ENCODE results near the gene TAF4.

DNA sequence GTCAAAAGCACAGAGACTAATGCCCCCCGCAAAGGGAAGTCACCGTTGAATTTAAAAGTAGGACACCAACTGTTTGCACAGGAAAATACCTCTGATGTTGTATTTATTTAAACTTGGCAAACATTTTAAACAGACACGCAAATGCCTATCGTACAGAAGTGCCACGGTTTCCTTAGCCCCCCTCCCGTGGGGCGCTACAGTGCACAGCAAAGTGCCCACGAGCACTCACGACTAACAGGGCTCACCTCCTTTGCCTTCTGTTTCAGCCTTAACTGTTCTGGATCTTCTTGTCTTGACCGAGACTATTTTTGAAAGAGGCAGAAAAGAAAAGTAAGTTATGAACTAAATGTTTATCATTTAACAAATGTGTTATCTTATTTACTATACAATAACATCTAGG, 67.8 kb downstream of the TAF4 start:
- TF ChIP-seq CTCF (IDR thresholded peaks at IDR 0.05) (no peak), POLR2A (IDR thresholded peaks at IDR 0.05) (no peak)

Data from body of pancreas (tissue), 4 donors.